K562 (cell line): Measurements from ENCODE around the gene ATXN1. TPM values are rescaled to one million over a fixed set of nuclear protein-coding genes. Genes with fewer than 3 reads are reported as not detected.

Source experiments
- ATAC-seq: fragments of 200-7000 bp; cut with Tn5 transposase; 3 replicates; pipeline ENCODE4 v1.9.1; 2020; ENCODE audit warnings: moderate library complexity
- BruUV-seq: library from RNA; stranded (reverse); fragments of 400-500 nt; replicated peaks from 2 replicates; lab custom pipeline; 2021; lab: Mats Ljungman, UMichigan
- CTCF ChIA-PET: fragments of 300-600 bp; formaldehyde crosslinking; extraction: SDS; loops from one replicate; lab custom pipeline; 2021; ENCODE audit warnings: low intra/inter-chr PET ratio; lab: Yijun Ruan, JAX
- POLR2A ChIA-PET: fragments of 300-600, 350-650 bp; sonication (Branson Sonifier 250); formaldehyde crosslinking; extraction: SDS; loops from one replicate; lab custom pipeline; 2021; ENCODE audit warnings: antibody characterized with exemption, inconsistent platforms; lab: Yijun Ruan, JAX
- DNase-seq, 4 experiments: peaks; one replicate each; pipeline versions ENCODE4 v3.0.0 to v3.0.0-alpha.2; 2011 to 2018; ENCODE audit warnings: low spot score in 3 of 4, mixed read lengths in 3 of 4; ENCODE audit errors: extremely low read depth in 1 of 4
- FAIRE-seq: peaks from 2 replicates; lab custom pipeline; 2011; peaks lifted over from hg19 to GRCh38; lab: Jason Lieb, UNC
- H2AFZ ChIP-seq: 2 replicates; pipeline ENCODE4 v1.6.0; 2011; ENCODE audit warnings: low read depth, low read length, control low read depth, inconsistent platforms
- H3K27ac ChIP-seq: fragments of 200-600 bp; 3 replicates; pipeline ENCODE4 v1.8.0; 2011; ENCODE audit warnings: low read depth, mild to moderate bottlenecking, control low read depth, inconsistent platforms, low read length, moderate library complexity, mixed read lengths; ENCODE audit errors: extremely low read depth
- H3K27me3 ChIP-seq, 2 experiments: fragments of 300-600 bp in 1 of 2; 2 replicates in 1 of 2; 3 replicates in 1 of 2; pipeline versions ENCODE4 v1.6.0 to v1.8.0; 2011; ENCODE audit warnings: inconsistent platforms in 2 of 2, low read length in 2 of 2, mild to moderate bottlenecking in 1 of 2, mixed read lengths in 1 of 2, moderate library complexity in 1 of 2; ENCODE audit not compliant: control insufficient read depth in 2 of 2, insufficient read depth in 2 of 2
- H3K36me3 ChIP-seq: fragments of 300-600 bp; 3 replicates; pipeline ENCODE4 v1.8.0; 2011; ENCODE audit warnings: mild to moderate bottlenecking, low read length, inconsistent platforms; ENCODE audit not compliant: control insufficient read depth, insufficient read depth
- H3K4me1 ChIP-seq, 2 experiments: fragments of 200-600 bp in 1 of 2; replicated peaks in 1 of 2; 2 replicates in 1 of 2; 3 replicates in 1 of 2; pipeline versions ENCODE4 v1.5.1 to v1.8.0; 2011; ENCODE audit warnings: inconsistent platforms in 2 of 2, low read length in 2 of 2, mild to moderate bottlenecking in 1 of 2, mixed read lengths in 1 of 2, moderate library complexity in 1 of 2; ENCODE audit not compliant: control insufficient read depth in 2 of 2, insufficient read depth in 2 of 2
- H3K4me2 ChIP-seq: 2 replicates; pipeline ENCODE4 v1.6.1; 2011; ENCODE audit warnings: low read length, control low read depth, inconsistent platforms, mixed read lengths; ENCODE audit not compliant: insufficient read depth
- H3K4me3 ChIP-seq: fragments of 200-600 bp; sonication (generic), shearing (Covaris generic); 2 replicates; pipeline ENCODE4 v1.5.1; 2016; ENCODE audit warnings: control low read depth, inconsistent platforms
- H3K79me2 ChIP-seq: fragments of 200-600 bp; 3 replicates; pipeline ENCODE4 v1.8.0; 2011; ENCODE audit warnings: low read length, inconsistent platforms; ENCODE audit not compliant: control insufficient read depth, insufficient read depth
- H3K9ac ChIP-seq, 2 experiments: 2 replicates each; pipeline versions ENCODE4 v1.6.0 to v1.6.1; 2011; ENCODE audit warnings: low read depth in 2 of 2, low read length in 2 of 2, control low read depth in 1 of 2, inconsistent platforms in 1 of 2, mild to moderate bottlenecking in 1 of 2, mixed read lengths in 1 of 2; ENCODE audit not compliant: insufficient read depth in 1 of 2
- H3K9me1 ChIP-seq: one replicate; pipeline ENCODE4 v1.6.0; 2011; ENCODE audit warnings: inconsistent platforms, mild to moderate bottlenecking, low read length, moderate library complexity; ENCODE audit not compliant: control insufficient read depth, insufficient read depth
- H3K9me3 ChIP-seq: replicated peaks from 2 replicates; pipeline ENCODE4 v1.5.1; 2011; ENCODE audit warnings: low read depth, low read length, inconsistent platforms; ENCODE audit not compliant: control insufficient read depth, insufficient read depth
- H4K20me1 ChIP-seq: replicated peaks from 2 replicates; pipeline ENCODE4 v1.6.1; 2011; ENCODE audit warnings: low read length, inconsistent platforms, mixed read lengths; ENCODE audit not compliant: control insufficient read depth, insufficient read depth
- BACH1 ChIP-seq: fragments of 200-800 bp; sonication (Bioruptor generic); IDR thresholded peaks from 2 replicates; pipeline ENCODE4 v1.6.1; 2016; ENCODE audit warnings: missing genetic modification characterization, missing compliant biosample characterization
- CCAR2 ChIP-seq: fragments of 200-400 bp; formaldehyde crosslinking; IDR thresholded peaks from 2 replicates; pipeline ENCODE4 v1.6.1; 2017; ENCODE audit warnings: mild to moderate bottlenecking, low read depth, low read length
- EHMT2 ChIP-seq: fragments of 450-650 bp; IDR thresholded peaks from 2 replicates; pipeline ENCODE4 v1.6.1; 2018; ENCODE audit warnings: antibody characterized with exemption
- GTF2F1 ChIP-seq: IDR thresholded peaks from 2 replicates; pipeline ENCODE4 v1.6.1; 2011; ENCODE audit warnings: low read depth, low read length, improper control_type of control experiment
- HDAC3 ChIP-seq: fragments of 450-650 bp; IDR thresholded peaks from 2 replicates; pipeline ENCODE4 v1.6.1; 2018; ENCODE audit warnings: borderline replicate concordance, mild to moderate bottlenecking, moderate library complexity; ENCODE audit not compliant: partially characterized antibody
- NR1H2 ChIP-seq: sonication (generic); formaldehyde crosslinking; IDR thresholded peaks from 2 replicates; pipeline ENCODE4 v1.4.0; 2020; ENCODE audit warnings: mild to moderate bottlenecking, missing genetic modification reagents
- POLR2G ChIP-seq: fragments of 200-400 bp; formaldehyde crosslinking; IDR thresholded peaks from 2 replicates; pipeline ENCODE4 v1.6.1; 2017; ENCODE audit warnings: low read depth, mild to moderate bottlenecking, antibody characterized with exemption, low read length, moderate library complexity
- SMARCC2 ChIP-seq: fragments of 450-650 bp; IDR thresholded peaks from 2 replicates; pipeline ENCODE4 v1.6.1; 2017; ENCODE audit warnings: antibody characterized with exemption, moderate library complexity, mild to moderate bottlenecking, low read depth
- THRAP3 ChIP-seq: fragments of 450-650 bp; IDR thresholded peaks from 2 replicates; pipeline ENCODE4 v1.6.1; 2016; ENCODE audit warnings: mild to moderate bottlenecking, inconsistent platforms, borderline replicate concordance
- ZC3H4 ChIP-seq: sonication (generic); formaldehyde crosslinking; IDR thresholded peaks from 2 replicates; pipeline ENCODE4 v1.9.0; 2021; ENCODE audit warnings: missing genetic modification reagents, borderline replicate concordance
- ZFX ChIP-seq: sonication (generic); formaldehyde crosslinking; IDR thresholded peaks from 2 replicates; pipeline ENCODE4 v1.8.0; 2022; ENCODE audit warnings: mild to moderate bottlenecking, missing genetic modification reagents, moderate library complexity
- ZNF77 ChIP-seq: fragments of 250-450 bp; sonication (Bioruptor Pico); IDR thresholded peaks from 2 replicates; pipeline ENCODE4 v1.5.0; 2020
- WGBS: fragments of 100-300 bp; shearing (Covaris generic); methylation state at CpG from one replicate; pipeline ENCODE4 v1.1.6; 2016; ENCODE audit warnings: low coverage, mixed read lengths; ENCODE audit not compliant: insufficient coverage; ENCODE audit errors: missing lambda C conversion rate; 5-methylcytosine and 5-hydroxymethylcytosine counted together
- in situ Hi-C: fragments of 300-500 bp; cut with MboI; formaldehyde crosslinking; loops from 4 replicates; pipeline ENCODE4 v1.15.0; 2018; ENCODE audit warnings: inconsistent platforms, mixed read lengths
- intact Hi-C: fragments of 100-400 bp; cut with micrococcal nuclease; formaldehyde crosslinking; loops from 2 replicates; pipeline ENCODE4 v1.14.2; 2022
- polyA plus RNA-seq, 8 experiments: library from polyadenylated mRNA; depleted of rRNA in 4 of 8; stranded (reverse) in 5 of 8; unstranded in 3 of 8; fragments of >200 nt; fragmentation: Nextera tagmentation in 2 of 8; fragmentation: Illumina TruSeq in 1 of 8; extraction: Ambion mirVana in 2 of 8; extraction: Trizol in 1 of 8; gene quantifications; 2 replicates each; pipeline versions ENCODE4 v1.2.1 to v1.2.3, GENCODE V29; 2011 to 2014; ENCODE audit warnings: inconsistent platforms in 1 of 8, missing spikeins in 1 of 8
- total RNA-seq, 7 experiments: library from RNA; depleted of rRNA in 6 of 7; stranded (reverse); fragments of >200 nt in 6 of 7; fragmentation: Illumina TruSeq in 2 of 7; extraction: Trizol in 2 of 7; gene quantifications; 2 replicates each; pipeline versions ENCODE4 v1.2.1 to v1.2.3, GENCODE V29; 2011 to 2021; ENCODE audit warnings: low replicate concordance in 1 of 7
- TF ChIP-seq, protein P1 (sequence below): sonication (generic); formaldehyde crosslinking; IDR thresholded peaks from 2 replicates; pipeline ENCODE4 v1.8.0; 2022; ENCODE audit warnings: mild to moderate bottlenecking, low read depth, missing genetic modification reagents
- TF ChIP-seq, protein P2 (sequence below): fragments of 250-450 bp; sonication (Bioruptor Pico); IDR thresholded peaks from 2 replicates; pipeline ENCODE4 v1.4.0; 2020; ENCODE audit warnings: mild to moderate bottlenecking, moderate library complexity
- TF ChIP-seq, protein P3 (sequence below): fragments of 450-650 bp; IDR thresholded peaks from 2 replicates; pipeline ENCODE4 v1.7.0; 2016; ENCODE audit warnings: borderline replicate concordance

Gene ATXN1
- total and polyA plus RNA-seq, 9 of the 15 experiments (the other 6 are each of a cell fraction or from before 2014, with no cell fraction given), result under 0.01 to 1.2 (median 0.58) TPM

DNA sequence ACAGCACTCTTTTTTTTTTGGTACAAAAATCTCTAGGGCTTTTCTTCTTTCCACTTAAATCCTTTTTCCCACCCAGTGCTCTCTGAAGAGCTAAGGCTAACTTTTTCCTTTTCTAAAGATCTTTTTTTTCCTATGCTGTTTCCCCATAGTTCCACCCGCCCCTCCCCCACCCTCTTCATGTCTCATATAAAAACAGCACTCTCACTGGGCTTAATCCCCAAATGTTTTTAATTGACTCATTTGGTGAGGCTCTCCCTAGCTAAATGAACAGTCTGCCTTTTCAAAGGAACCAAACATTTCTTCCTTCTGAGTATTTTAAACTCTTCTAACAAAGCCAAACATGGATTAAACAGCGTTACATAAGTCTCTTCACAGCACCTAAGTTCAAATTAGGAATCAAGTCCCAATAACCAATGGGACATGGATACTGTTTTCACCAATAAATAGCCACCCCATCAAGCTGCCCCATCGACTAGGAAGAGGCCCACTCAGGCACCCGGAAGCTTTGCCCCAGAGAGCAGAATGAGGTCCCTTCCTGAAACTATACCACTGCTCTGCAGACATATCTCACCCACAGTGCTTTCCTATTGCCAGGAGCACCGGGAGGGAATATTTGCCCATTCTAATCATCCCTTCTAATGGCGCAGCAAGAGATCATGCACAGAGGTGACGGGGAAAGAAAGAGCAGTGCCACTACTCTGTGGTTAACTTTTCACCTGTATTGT is 63.7 kb downstream of the ATXN1 start (continued):
- TF ChIP-seq HDAC3 (no peak), ZFX (no peak), BACH1 (tag) (no peak), CCAR2 (no peak), POLR2G (no peak), ZNF77 (CRISPR knock-in tag) (no peak), GTF2F1 (no peak), SMARCC2 (no peak)

DNA sequence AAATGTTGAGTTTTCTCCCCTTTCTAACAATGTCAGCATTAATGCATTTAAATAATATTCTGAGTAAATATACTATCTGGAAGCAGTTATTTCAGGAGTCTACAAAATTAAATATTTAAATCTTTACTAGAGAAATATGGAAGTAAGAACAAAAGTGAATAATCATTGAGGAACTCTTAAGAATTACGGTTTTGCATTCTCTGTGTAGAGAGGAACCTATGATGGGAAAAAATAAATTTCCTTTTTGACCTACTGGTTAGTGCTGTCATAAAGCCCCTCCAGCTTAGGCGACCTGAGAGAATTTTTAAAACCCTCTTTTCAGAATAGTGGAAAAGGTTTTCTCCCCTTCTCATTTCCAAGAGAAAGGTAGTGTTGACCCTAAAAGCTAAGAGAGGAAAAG is 64.8 kb downstream of the ATXN1 start:
- no peaks in the 10 kb centered on the region for H3K36me3 ChIP-seq
- ChIA-PET POLR2A (no interaction called here), CTCF (no interaction called here)
- no peaks in the 10 kb centered on the region; the same call in 1 of the 2 replicates for H4K20me1 ChIP-seq
- FAIRE-seq (no peak), ATAC-seq (no peak), DNase-seq (no peak)
- no peak overlapping the region for H3K27ac ChIP-seq
- H2AFZ ChIP-seq, result no peak overlapping the region
- no peak overlapping the region for H3K9ac ChIP-seq
- peaks cover 7 to 11% of the 10 kb centered on the region in 2 experiments; a peak in 3 of 5 replicates for H3K27me3 ChIP-seq
- no peak overlapping the region for H3K4me3 ChIP-seq
- no peaks in the 10 kb centered on the region for H3K9me3 ChIP-seq
- H3K4me1 ChIP-seq, result no peaks in the 10 kb centered on the region
- BruUV-seq, result no TSS peak
- WGBS, result 0% methylated on average over 2 of the region's 2 CpGs
- H3K4me2 ChIP-seq, result no peak overlapping the region
- in situ Hi-C loops (no loop called here), intact Hi-C loops (no loop called here)
- H3K9me1 ChIP-seq, result no peaks in the 10 kb centered on the region
- H3K79me2 ChIP-seq, result no peaks in the 10 kb centered on the region
- TF ChIP-seq, protein P1, sequence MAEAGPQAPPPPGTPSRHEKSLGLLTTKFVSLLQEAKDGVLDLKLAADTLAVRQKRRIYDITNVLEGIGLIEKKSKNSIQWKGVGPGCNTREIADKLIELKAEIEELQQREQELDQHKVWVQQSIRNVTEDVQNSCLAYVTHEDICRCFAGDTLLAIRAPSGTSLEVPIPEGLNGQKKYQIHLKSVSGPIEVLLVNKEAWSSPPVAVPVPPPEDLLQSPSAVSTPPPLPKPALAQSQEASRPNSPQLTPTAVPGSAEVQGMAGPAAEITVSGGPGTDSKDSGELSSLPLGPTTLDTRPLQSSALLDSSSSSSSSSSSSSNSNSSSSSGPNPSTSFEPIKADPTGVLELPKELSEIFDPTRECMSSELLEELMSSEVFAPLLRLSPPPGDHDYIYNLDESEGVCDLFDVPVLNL (CRISPR knock-in tag), result no peak
- TF ChIP-seq ZC3H4 (CRISPR knock-in tag) (no peak), EHMT2 (no peak), NR1H2 (CRISPR knock-in tag) (no peak), THRAP3 (no peak)
- TF ChIP-seq, protein P2, sequence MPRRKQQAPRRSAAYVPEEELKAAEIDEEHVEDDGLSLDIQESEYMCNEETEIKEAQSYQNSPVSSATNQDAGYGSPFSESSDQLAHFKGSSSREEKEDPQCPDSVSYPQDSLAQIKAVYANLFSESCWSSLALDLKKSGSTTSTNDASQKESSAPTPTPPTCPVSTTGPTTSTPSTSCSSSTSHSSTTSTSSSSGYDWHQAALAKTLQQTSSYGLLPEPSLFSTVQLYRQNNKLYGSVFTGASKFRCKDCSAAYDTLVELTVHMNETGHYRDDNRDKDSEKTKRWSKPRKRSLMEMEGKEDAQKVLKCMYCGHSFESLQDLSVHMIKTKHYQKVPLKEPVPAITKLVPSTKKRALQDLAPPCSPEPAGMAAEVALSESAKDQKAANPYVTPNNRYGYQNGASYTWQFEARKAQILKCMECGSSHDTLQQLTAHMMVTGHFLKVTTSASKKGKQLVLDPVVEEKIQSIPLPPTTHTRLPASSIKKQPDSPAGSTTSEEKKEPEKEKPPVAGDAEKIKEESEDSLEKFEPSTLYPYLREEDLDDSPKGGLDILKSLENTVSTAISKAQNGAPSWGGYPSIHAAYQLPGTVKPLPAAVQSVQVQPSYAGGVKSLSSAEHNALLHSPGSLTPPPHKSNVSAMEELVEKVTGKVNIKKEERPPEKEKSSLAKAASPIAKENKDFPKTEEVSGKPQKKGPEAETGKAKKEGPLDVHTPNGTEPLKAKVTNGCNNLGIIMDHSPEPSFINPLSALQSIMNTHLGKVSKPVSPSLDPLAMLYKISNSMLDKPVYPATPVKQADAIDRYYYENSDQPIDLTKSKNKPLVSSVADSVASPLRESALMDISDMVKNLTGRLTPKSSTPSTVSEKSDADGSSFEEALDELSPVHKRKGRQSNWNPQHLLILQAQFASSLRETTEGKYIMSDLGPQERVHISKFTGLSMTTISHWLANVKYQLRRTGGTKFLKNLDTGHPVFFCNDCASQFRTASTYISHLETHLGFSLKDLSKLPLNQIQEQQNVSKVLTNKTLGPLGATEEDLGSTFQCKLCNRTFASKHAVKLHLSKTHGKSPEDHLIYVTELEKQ (CRISPR knock-in tag), result no peak
- TF ChIP-seq, protein P3, sequence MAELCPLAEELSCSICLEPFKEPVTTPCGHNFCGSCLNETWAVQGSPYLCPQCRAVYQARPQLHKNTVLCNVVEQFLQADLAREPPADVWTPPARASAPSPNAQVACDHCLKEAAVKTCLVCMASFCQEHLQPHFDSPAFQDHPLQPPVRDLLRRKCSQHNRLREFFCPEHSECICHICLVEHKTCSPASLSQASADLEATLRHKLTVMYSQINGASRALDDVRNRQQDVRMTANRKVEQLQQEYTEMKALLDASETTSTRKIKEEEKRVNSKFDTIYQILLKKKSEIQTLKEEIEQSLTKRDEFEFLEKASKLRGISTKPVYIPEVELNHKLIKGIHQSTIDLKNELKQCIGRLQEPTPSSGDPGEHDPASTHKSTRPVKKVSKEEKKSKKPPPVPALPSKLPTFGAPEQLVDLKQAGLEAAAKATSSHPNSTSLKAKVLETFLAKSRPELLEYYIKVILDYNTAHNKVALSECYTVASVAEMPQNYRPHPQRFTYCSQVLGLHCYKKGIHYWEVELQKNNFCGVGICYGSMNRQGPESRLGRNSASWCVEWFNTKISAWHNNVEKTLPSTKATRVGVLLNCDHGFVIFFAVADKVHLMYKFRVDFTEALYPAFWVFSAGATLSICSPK, result no peak
